ENCODE measurements around the gene FEM1C.

DNA sequence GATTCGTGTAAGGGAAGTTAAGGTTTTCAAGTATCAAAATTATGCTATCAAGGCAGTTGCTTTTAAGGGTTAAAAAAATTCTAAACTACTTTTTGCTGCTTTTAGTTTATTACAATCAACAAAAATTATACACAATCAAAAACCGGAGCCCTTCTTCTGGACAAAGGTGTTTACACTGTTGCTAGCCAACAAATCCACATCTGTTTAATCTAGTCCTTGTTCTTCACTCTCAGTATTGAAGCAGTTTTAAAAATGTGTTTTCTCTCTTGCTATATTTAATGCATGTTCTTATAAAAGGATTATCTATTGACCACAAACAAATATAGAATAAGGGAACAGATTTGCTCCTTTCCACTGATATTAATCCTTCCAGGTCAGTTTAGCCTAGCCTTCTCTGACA lies 2.5 kb downstream of the FEM1C start:
- TF ChIP-seq, protein P1, sequence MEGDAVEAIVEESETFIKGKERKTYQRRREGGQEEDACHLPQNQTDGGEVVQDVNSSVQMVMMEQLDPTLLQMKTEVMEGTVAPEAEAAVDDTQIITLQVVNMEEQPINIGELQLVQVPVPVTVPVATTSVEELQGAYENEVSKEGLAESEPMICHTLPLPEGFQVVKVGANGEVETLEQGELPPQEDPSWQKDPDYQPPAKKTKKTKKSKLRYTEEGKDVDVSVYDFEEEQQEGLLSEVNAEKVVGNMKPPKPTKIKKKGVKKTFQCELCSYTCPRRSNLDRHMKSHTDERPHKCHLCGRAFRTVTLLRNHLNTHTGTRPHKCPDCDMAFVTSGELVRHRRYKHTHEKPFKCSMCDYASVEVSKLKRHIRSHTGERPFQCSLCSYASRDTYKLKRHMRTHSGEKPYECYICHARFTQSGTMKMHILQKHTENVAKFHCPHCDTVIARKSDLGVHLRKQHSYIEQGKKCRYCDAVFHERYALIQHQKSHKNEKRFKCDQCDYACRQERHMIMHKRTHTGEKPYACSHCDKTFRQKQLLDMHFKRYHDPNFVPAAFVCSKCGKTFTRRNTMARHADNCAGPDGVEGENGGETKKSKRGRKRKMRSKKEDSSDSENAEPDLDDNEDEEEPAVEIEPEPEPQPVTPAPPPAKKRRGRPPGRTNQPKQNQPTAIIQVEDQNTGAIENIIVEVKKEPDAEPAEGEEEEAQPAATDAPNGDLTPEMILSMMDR (IDR thresholded peaks at IDR 0.05; ENCODE audit: insufficient read depth, low read length) = no peak
- TF ChIP-seq REST (IDR thresholded peaks at IDR 0.05; ENCODE audit: insufficient replicate concordance, low read depth) (no peak), POLR2AphosphoS5 (IDR thresholded peaks at IDR 0.05; ENCODE audit: low read depth) (no peak)
